ENCODE measurements around the gene WNT1.

WNT1 gene

GRCh38 chr12:48980953-48981756 lies 3.0 kb downstream of the WNT1 start:
- H3K36me3 ChIP-seq (ENCODE audit: control insufficient read depth in 2 of 2, insufficient read depth in 2 of 2, low read length in 2 of 2), result no peaks in the 10 kb centered on the region
- H3K4me3 ChIP-seq (ENCODE audit: low read length in 2 of 2), result peak overlapping the region; percentile 57 to 69
- peaks cover 62 to 72% of the 10 kb centered on the region in 2 donors for H3K27me3 ChIP-seq (ENCODE audit: control insufficient read depth in 1 of 2, insufficient read depth in 2 of 2, low read length in 2 of 2)
- H3K9me3 ChIP-seq (ENCODE audit: control insufficient read depth in 2 of 2, low read length in 2 of 2), result no peaks in the 10 kb centered on the region
- H3K4me1 ChIP-seq (ENCODE audit: control insufficient read depth, insufficient read depth, low read length), result peaks cover 39% of the 10 kb centered on the region
- no peak overlapping the region for H3K27ac ChIP-seq (ENCODE audit: low read length)
- H3K9ac ChIP-seq (ENCODE audit: low read length in 2 of 2), result no peak overlapping the region

- Histone ChIP-seq H3K27me3 (ENCODE audit: control insufficient read depth in 1 of 2, insufficient read depth in 2 of 2, low read length in 2 of 2) (peaks cover 61 to 71% of the 10 kb centered on the region in 2 donors), H3K9ac (ENCODE audit: low read length in 2 of 2) (no peak overlapping the region), H3K27ac (ENCODE audit: low read length) (no peak overlapping the region), H3K9me3 (ENCODE audit: control insufficient read depth in 2 of 2, low read length in 2 of 2) (no peaks in the 10 kb centered on the region), H3K36me3 (ENCODE audit: control insufficient read depth in 2 of 2, insufficient read depth in 2 of 2, low read length in 2 of 2) (no peaks in the 10 kb centered on the region), H3K4me1 (ENCODE audit: control insufficient read depth, insufficient read depth, low read length) (peaks cover 39% of the 10 kb centered on the region), H3K4me3 (ENCODE audit: low read length in 2 of 2) (no peak overlapping the region)
Measured at GRCh38 chr12:48981757-48982157, 3.6 kb downstream of the WNT1 start.

GRCh38 chr12:48982397-48983080 lies 4.4 kb downstream of the WNT1 start:
- H3K4me3 ChIP-seq (ENCODE audit: low read length in 2 of 2), result no peak overlapping the region
- H3K27me3 ChIP-seq (ENCODE audit: control insufficient read depth in 1 of 2, insufficient read depth in 2 of 2, low read length in 2 of 2), result peaks cover 59 to 69% of the 10 kb centered on the region in 2 donors
- H3K9ac ChIP-seq (ENCODE audit: low read length in 2 of 2), result no peak overlapping the region
- no peaks in the 10 kb centered on the region for H3K36me3 ChIP-seq (ENCODE audit: control insufficient read depth in 2 of 2, insufficient read depth in 2 of 2, low read length in 2 of 2)
- peaks cover 39% of the 10 kb centered on the region for H3K4me1 ChIP-seq (ENCODE audit: control insufficient read depth, insufficient read depth, low read length)
- H3K27ac ChIP-seq (ENCODE audit: low read length), result no peak overlapping the region
- no peaks in the 10 kb centered on the region for H3K9me3 ChIP-seq (ENCODE audit: control insufficient read depth in 2 of 2, low read length in 2 of 2)

- H3K9ac ChIP-seq (ENCODE audit: low read length in 2 of 2), result no peak overlapping the region
- H3K27me3 ChIP-seq (ENCODE audit: control insufficient read depth in 1 of 2, insufficient read depth in 2 of 2, low read length in 2 of 2), result peaks cover 40 to 59% of the 10 kb centered on the region in 2 donors
- no peak overlapping the region for H3K27ac ChIP-seq (ENCODE audit: low read length)
- H3K4me1 ChIP-seq (ENCODE audit: control insufficient read depth, insufficient read depth, low read length), result peaks cover 12% of the 10 kb centered on the region
- H3K9me3 ChIP-seq (ENCODE audit: control insufficient read depth in 2 of 2, low read length in 2 of 2), result no peaks in the 10 kb centered on the region
- H3K36me3 ChIP-seq (ENCODE audit: control insufficient read depth in 2 of 2, insufficient read depth in 2 of 2, low read length in 2 of 2), result no peaks in the 10 kb centered on the region
- H3K4me3 ChIP-seq (ENCODE audit: low read length in 2 of 2), result no peak overlapping the region
Measured at GRCh38 chr12:48985475-48985897, 7.4 kb downstream of the WNT1 start.

GRCh38 chr12:48985901-48986300 lies 7.8 kb downstream of the WNT1 start:
- Histone ChIP-seq H3K9ac (ENCODE audit: low read length in 2 of 2) (no peak overlapping the region), H3K27ac (ENCODE audit: low read length) (no peak overlapping the region), H3K4me3 (ENCODE audit: low read length in 2 of 2) (no peak overlapping the region), H3K9me3 (ENCODE audit: control insufficient read depth in 2 of 2, low read length in 2 of 2) (no peaks in the 10 kb centered on the region), H3K4me1 (ENCODE audit: control insufficient read depth, insufficient read depth, low read length) (peaks cover 8% of the 10 kb centered on the region), H3K36me3 (ENCODE audit: control insufficient read depth in 2 of 2, insufficient read depth in 2 of 2, low read length in 2 of 2) (no peaks in the 10 kb centered on the region), H3K27me3 (ENCODE audit: control insufficient read depth in 1 of 2, insufficient read depth in 2 of 2, low read length in 2 of 2) (peaks cover 36 to 57% of the 10 kb centered on the region in 2 donors)

- Histone ChIP-seq H3K4me3 (ENCODE audit: low read length in 2 of 2) (no peak overlapping the region), H3K4me1 (ENCODE audit: control insufficient read depth, insufficient read depth, low read length) (no peaks in the 10 kb centered on the region), H3K9ac (ENCODE audit: low read length in 2 of 2) (no peak overlapping the region), H3K27me3 (ENCODE audit: control insufficient read depth in 1 of 2, insufficient read depth in 2 of 2, low read length in 2 of 2) (peaks cover 27 to 48% of the 10 kb centered on the region in 2 donors), H3K9me3 (ENCODE audit: control insufficient read depth in 2 of 2, low read length in 2 of 2) (no peaks in the 10 kb centered on the region), H3K27ac (ENCODE audit: low read length) (no peak overlapping the region), H3K36me3 (ENCODE audit: control insufficient read depth in 2 of 2, insufficient read depth in 2 of 2, low read length in 2 of 2) (no peaks in the 10 kb centered on the region)
Measured at GRCh38 chr12:48986720-48987291, 8.7 kb downstream of the WNT1 start.

- no peak overlapping the region for H3K4me3 ChIP-seq (ENCODE audit: low read length in 2 of 2)
- no peak overlapping the region for H3K9ac ChIP-seq (ENCODE audit: low read length in 2 of 2)
- no peak overlapping the region for H3K27ac ChIP-seq (ENCODE audit: low read length)
- H3K9me3 ChIP-seq (ENCODE audit: control insufficient read depth in 2 of 2, low read length in 2 of 2), result no peaks in the 10 kb centered on the region
- no peaks in the 10 kb centered on the region for H3K36me3 ChIP-seq (ENCODE audit: control insufficient read depth in 2 of 2, insufficient read depth in 2 of 2, low read length in 2 of 2)
- no peaks in the 10 kb centered on the region for H3K4me1 ChIP-seq (ENCODE audit: control insufficient read depth, insufficient read depth, low read length)
- peaks cover 20 to 39% of the 10 kb centered on the region in 2 donors for H3K27me3 ChIP-seq (ENCODE audit: control insufficient read depth in 1 of 2, insufficient read depth in 2 of 2, low read length in 2 of 2)
Measured at GRCh38 chr12:48988030-48988649, 10.0 kb downstream of the WNT1 start.

- H3K9me3 ChIP-seq (ENCODE audit: control insufficient read depth in 2 of 2, low read length in 2 of 2), result no peaks in the 10 kb centered on the region
- H3K4me1 ChIP-seq (ENCODE audit: control insufficient read depth, insufficient read depth, low read length), result peaks cover 2% of the 10 kb centered on the region
- H3K27ac ChIP-seq (ENCODE audit: low read length), result no peak overlapping the region
- no peaks in the 10 kb centered on the region for H3K36me3 ChIP-seq (ENCODE audit: control insufficient read depth in 2 of 2, insufficient read depth in 2 of 2, low read length in 2 of 2)
- peaks cover 34 to 35% of the 10 kb centered on the region in 2 donors for H3K27me3 ChIP-seq (ENCODE audit: control insufficient read depth in 1 of 2, insufficient read depth in 2 of 2, low read length in 2 of 2)
- no peak overlapping the region for H3K9ac ChIP-seq (ENCODE audit: low read length in 2 of 2)
- H3K4me3 ChIP-seq (ENCODE audit: low read length in 2 of 2), result no peak overlapping the region
Measured at GRCh38 chr12:48990552-48990951, 12.4 kb downstream of the WNT1 start.

- H3K27ac ChIP-seq (ENCODE audit: low read length), result no peak overlapping the region
- no peak overlapping the region for H3K4me3 ChIP-seq (ENCODE audit: low read length in 2 of 2)
- H3K27me3 ChIP-seq (ENCODE audit: control insufficient read depth in 1 of 2, insufficient read depth in 2 of 2, low read length in 2 of 2), result peaks cover 37 to 38% of the 10 kb centered on the region in 2 donors
- peaks cover 2% of the 10 kb centered on the region for H3K4me1 ChIP-seq (ENCODE audit: control insufficient read depth, insufficient read depth, low read length)
- no peaks in the 10 kb centered on the region for H3K36me3 ChIP-seq (ENCODE audit: control insufficient read depth in 2 of 2, insufficient read depth in 2 of 2, low read length in 2 of 2)
- H3K9me3 ChIP-seq (ENCODE audit: control insufficient read depth in 2 of 2, low read length in 2 of 2), result no peaks in the 10 kb centered on the region
- no peak overlapping the region for H3K9ac ChIP-seq (ENCODE audit: low read length in 2 of 2)
Measured at GRCh38 chr12:48991247-48992050, 13.3 kb downstream of the WNT1 start.

- Histone ChIP-seq H3K9ac (ENCODE audit: low read length in 2 of 2) (no peak overlapping the region), H3K27ac (ENCODE audit: low read length) (no peak overlapping the region), H3K4me3 (ENCODE audit: low read length in 2 of 2) (no peak overlapping the region), H3K27me3 (ENCODE audit: control insufficient read depth in 1 of 2, insufficient read depth in 2 of 2, low read length in 2 of 2) (peaks cover 35 to 46% of the 10 kb centered on the region in 2 donors), H3K36me3 (ENCODE audit: control insufficient read depth in 2 of 2, insufficient read depth in 2 of 2, low read length in 2 of 2) (no peaks in the 10 kb centered on the region), H3K4me1 (ENCODE audit: control insufficient read depth, insufficient read depth, low read length) (peaks cover 23% of the 10 kb centered on the region), H3K9me3 (ENCODE audit: control insufficient read depth in 2 of 2, low read length in 2 of 2) (no peaks in the 10 kb centered on the region)
Measured at GRCh38 chr12:48993787-48994186, 15.7 kb downstream of the WNT1 start.

Data from stomach smooth muscle (tissue), 2 donors.